ENCODE measurements around the gene UBE3A. TPM values are rescaled to one million over a fixed set of nuclear protein-coding genes. Genes with fewer than 3 reads are reported as not detected.
A peak's percentile ranks its signal among the peaks of the same experiment; 100 is the strongest.
"Not testable (repeated sequence)": the region's sequence is repeated elsewhere in the genome, so short reads cannot be mapped to it uniquely, and the experiment has no call there.

UBE3A gene
- total RNA-seq, 6 experiments from 2014 or later, result 36.6 to 52.4 (median 44.6) TPM

GRCh38 chr15:25415217-25415616, 23.6 kb downstream of the UBE3A start:
- 93% methylated on average over 1 of the region's 1 CpG for WGBS (ENCODE audit: insufficient coverage, low coverage, low lambda C conversion rate, missing lambda C conversion rate)
- ATAC-seq (no peak), DNase-seq (no peak)
- intact Hi-C loops (cut with DNase I), result no loop called here
- H3K27me3 ChIP-seq, result no peaks in the 10 kb centered on the region
- TF ChIP-seq POLR2A (IDR thresholded peaks at IDR 0.05), result no peak
- no peak for TF ChIP-seq CTCF (IDR thresholded peaks at IDR 0.05)
- no peaks in the 10 kb centered on the region for H3K36me3 ChIP-seq
- H3K27ac ChIP-seq, result no peak overlapping the region
- H3K9me3 ChIP-seq, result no peaks in the 10 kb centered on the region
- peaks cover 0 to 8% (median 0%) of the 10 kb centered on the region in 4 donors for H3K4me1 ChIP-seq
- H3K4me3 ChIP-seq, result no peak overlapping the region

GRCh38 chr15:25410649-25411048, 28.2 kb downstream of the UBE3A start:
- no peak overlapping the region for H3K27ac ChIP-seq
- no peak for DNase-seq
- 72% methylated on average over 2 of the region's 2 CpGs for WGBS (ENCODE audit: insufficient coverage, low coverage, low lambda C conversion rate, missing lambda C conversion rate)
- no peaks in the 10 kb centered on the region for H3K27me3 ChIP-seq
- H3K9me3 ChIP-seq, result no peaks in the 10 kb centered on the region
- peaks cover 0 to 22% (median 0%) of the 10 kb centered on the region in 4 donors for H3K4me1 ChIP-seq
- no peak overlapping the region for H3K4me3 ChIP-seq
- intact Hi-C loops (cut with DNase I), result no loop called here
- ATAC-seq, result peak in 1 of 4 donors; percentile 23
- H3K36me3 ChIP-seq, result no peaks in the 10 kb centered on the region
- no peak for TF ChIP-seq POLR2A (IDR thresholded peaks at IDR 0.05)
- no peak for TF ChIP-seq CTCF (IDR thresholded peaks at IDR 0.05)

GRCh38 chr15:25409731-25410130, 29.1 kb downstream of the UBE3A start:
- H3K4me3 ChIP-seq; H3K27ac ChIP-seq; H3K36me3 ChIP-seq; H3K27me3 ChIP-seq; DNase-seq; intact Hi-C loops (cut with DNase I); H3K9me3 ChIP-seq; ATAC-seq: not testable (repeated sequence)
- H3K4me1 ChIP-seq, result peaks cover 0 to 22% (median 0%) of the 10 kb centered on the region in 4 donors
- WGBS (ENCODE audit: insufficient coverage, low coverage, low lambda C conversion rate, missing lambda C conversion rate), result 83% methylated on average over 3 of the region's 4 CpGs

- Histone ChIP-seq H3K36me3 (no peaks in the 10 kb centered on the region), H3K27ac (no peak overlapping the region), H3K27me3 (no peaks in the 10 kb centered on the region), H3K4me1 (peaks cover 0 to 22% (median 0%) of the 10 kb centered on the region in 4 donors), H3K4me3 (no peak overlapping the region), H3K9me3 (no peaks in the 10 kb centered on the region)
- DNase-seq, result no peak
- no peak for ATAC-seq
- WGBS (ENCODE audit: insufficient coverage, low coverage, low lambda C conversion rate, missing lambda C conversion rate), result 77% methylated on average over 2 of the region's 2 CpGs
- TF ChIP-seq CTCF (IDR thresholded peaks at IDR 0.05) (no peak), POLR2A (IDR thresholded peaks at IDR 0.05) (no peak)
- intact Hi-C loops (cut with DNase I), result no loop called here
Observed at GRCh38 chr15:25408929-25409328, 29.9 kb downstream of the UBE3A start.

- Histone ChIP-seq H3K36me3 (no peaks in the 10 kb centered on the region), H3K4me1 (peaks cover 0 to 22% (median 0%) of the 10 kb centered on the region in 4 donors), H3K4me3 (no peak overlapping the region), H3K27me3 (no peaks in the 10 kb centered on the region), H3K27ac (no peak overlapping the region), H3K9me3 (no peaks in the 10 kb centered on the region)
- ATAC-seq (peak in 2 of 4 donors; percentile 33 to 57), DNase-seq (no peak)
- intact Hi-C loops (cut with DNase I), result no loop called here
- no peak for TF ChIP-seq POLR2A (IDR thresholded peaks at IDR 0.05)
- no peak for TF ChIP-seq CTCF (IDR thresholded peaks at IDR 0.05)
- WGBS (ENCODE audit: insufficient coverage, low coverage, low lambda C conversion rate, missing lambda C conversion rate), result 60% methylated on average over 2 of the region's 2 CpGs
Observed at GRCh38 chr15:25408428-25408827, 30.4 kb downstream of the UBE3A start.
